SU-DHL-6 (cell line): ENCODE data around the gene C6orf62.

ENCODE experiments used
- H2AFZ ChIP-seq: fragments of 200-600 bp; sonication (generic); 2 replicates; pipeline ENCODE4 v1.6.1; 2014; ENCODE audit warnings: low read depth, mild to moderate bottlenecking, moderate library complexity, mixed read lengths, antibody characterized with exemption, low read length; ENCODE audit not compliant: severe bottlenecking
- H3F3A ChIP-seq: fragments of 200-600 bp; shearing (Covaris generic); 2 replicates; pipeline ENCODE4 v1.6.0; 2016; ENCODE audit warnings: antibody characterized with exemption, mild to moderate bottlenecking; ENCODE audit not compliant: insufficient read depth
- H3K27ac ChIP-seq: fragments of 200-600 bp; sonication (generic); 2 replicates; pipeline ENCODE4 v1.5.1; 2016; ENCODE audit warnings: low read depth, mild to moderate bottlenecking, low read length, moderate library complexity, mixed read lengths
- H3K27me3 ChIP-seq: fragments of 200-600 bp; sonication (generic), shearing (Covaris generic); 2 replicates; pipeline ENCODE4 v1.6.0; 2014; ENCODE audit warnings: mild to moderate bottlenecking, low read length
- H3K36me3 ChIP-seq: fragments of 200-600 bp; sonication (generic); 2 replicates; pipeline ENCODE4 v1.6.1; 2014; ENCODE audit warnings: mild to moderate bottlenecking, low read length, mixed read lengths
- H3K4me2 ChIP-seq: fragments of 300-600, 200-600 bp; shearing (Covaris generic), sonication (generic); 2 replicates; pipeline ENCODE4 v1.6.0; 2014; ENCODE audit warnings: low read length, low read depth, mild to moderate bottlenecking; ENCODE audit not compliant: poor library complexity, severe bottlenecking
- H3K4me3 ChIP-seq: fragments of 200-600 bp; sonication (generic); 2 replicates; pipeline ENCODE4 v1.5.1; 2014; ENCODE audit warnings: antibody characterized with exemption, low read length, mild to moderate bottlenecking, mixed read lengths; ENCODE audit not compliant: insufficient read depth, poor library complexity, severe bottlenecking
- H3K79me2 ChIP-seq: fragments of 200-600 bp; sonication (generic); 2 replicates; pipeline ENCODE4 v1.6.1; 2014; ENCODE audit warnings: mild to moderate bottlenecking, low read length, moderate library complexity; ENCODE audit not compliant: insufficient read depth
- H3K9ac ChIP-seq: fragments of 200-600 bp; sonication (generic); 2 replicates; pipeline ENCODE4 v1.7.0; 2014; ENCODE audit warnings: mild to moderate bottlenecking, low read length
- H3K9me2 ChIP-seq: fragments of 200-600 bp; sonication (generic); replicated peaks from 2 replicates; pipeline ENCODE4 v1.6.1; 2014; ENCODE audit warnings: low read length; ENCODE audit not compliant: insufficient read depth
- H3K9me3 ChIP-seq: fragments of 200-600 bp; sonication (generic); 2 replicates; pipeline ENCODE4 v1.6.1; 2014; ENCODE audit warnings: low read length, mixed read lengths; ENCODE audit not compliant: insufficient read depth
- H4K20me1 ChIP-seq: fragments of 200-600 bp; sonication (generic); 2 replicates; pipeline ENCODE4 v1.6.1; 2014; ENCODE audit warnings: low read depth, mild to moderate bottlenecking, antibody characterized with exemption, low read length, moderate library complexity, mixed read lengths
- CTCF ChIP-seq: fragments of 200-600 bp; sonication (generic); IDR thresholded peaks from one replicate; pipeline ENCODE4 v1.5.1; 2017; ENCODE audit warnings: antibody characterized with exemption, mild to moderate bottlenecking, low read length, moderate library complexity; ENCODE audit not compliant: insufficient read depth, poor library complexity, severe bottlenecking
- EZH2phosphoT487 ChIP-seq: fragments of 200-600 bp; sonication (generic), shearing (Covaris generic); conservative IDR thresholded peaks from 2 replicates; pipeline ENCODE4 v1.6.1; 2018; ENCODE audit warnings: mild to moderate bottlenecking, antibody characterized with exemption, low read length, moderate library complexity, mixed read lengths

C6orf62 gene

GRCh38 chr6:24723270-24723669 is 4.3 kb upstream of the C6orf62 start:
- Histone ChIP-seq H3K27me3 (no peaks in the 10 kb centered on the region), H2AFZ (peak overlapping the region; percentile 4), H3F3A (peaks cover 12% of the 10 kb centered on the region), H3K79me2 (peaks cover 22% of the 10 kb centered on the region), H3K9ac (no peak overlapping the region), H3K9me2 (no peaks in the 10 kb centered on the region), H3K4me3 (no peak overlapping the region), H4K20me1 (peaks cover 9% of the 10 kb centered on the region), H3K4me2 (no peak overlapping the region), H3K36me3 (peaks cover 10% of the 10 kb centered on the region), H3K9me3 (no peaks in the 10 kb centered on the region), H3K27ac (no peak overlapping the region)
- TF ChIP-seq EZH2phosphoT487 (no peak), CTCF (no peak)

- Histone ChIP-seq H2AFZ (peak overlapping the region; percentile 54), H3K9me2 (no peaks in the 10 kb centered on the region), H3K9me3 (no peaks in the 10 kb centered on the region), H4K20me1 (peaks cover 24% of the 10 kb centered on the region), H3K79me2 (peaks cover 38% of the 10 kb centered on the region), H3K27me3 (no peaks in the 10 kb centered on the region), H3K27ac (peak overlapping the region; percentile 63), H3K9ac (peak overlapping the region; percentile 93), H3K4me3 (peak overlapping the region; percentile 50), H3K36me3 (peaks cover 24% of the 10 kb centered on the region), H3F3A (peaks cover 20% of the 10 kb centered on the region), H3K4me2 (peak overlapping the region; percentile 56)
- TF ChIP-seq EZH2phosphoT487 (no peak), CTCF (no peak)
These were observed 2.7 kb upstream of the C6orf62 start for GRCh38 chr6:24721461-24722215.

GRCh38 chr6:24720604-24721460 is 1.9 kb upstream of the C6orf62 start:
- peaks cover 27% of the 10 kb centered on the region for H3F3A ChIP-seq
- H3K36me3 ChIP-seq, result peaks cover 32% of the 10 kb centered on the region
- H3K27ac ChIP-seq, result peak overlapping the region; percentile 90
- peak overlapping the region; percentile 95 for H3K4me2 ChIP-seq
- H3K9me3 ChIP-seq, result no peaks in the 10 kb centered on the region
- peak overlapping the region; percentile 68 for H2AFZ ChIP-seq
- H3K79me2 ChIP-seq, result peaks cover 46% of the 10 kb centered on the region
- H3K27me3 ChIP-seq, result no peaks in the 10 kb centered on the region
- H4K20me1 ChIP-seq, result peaks cover 32% of the 10 kb centered on the region
- no peaks in the 10 kb centered on the region for H3K9me2 ChIP-seq
- peak overlapping the region; percentile 92 for H3K4me3 ChIP-seq
- TF ChIP-seq CTCF, result no peak
- TF ChIP-seq EZH2phosphoT487, result no peak
- H3K9ac ChIP-seq, result peak overlapping the region; percentile 93
